Vein endothelial cell (primary cell): ENCODE results near the gene ADCY1. TPM values are rescaled to one million over a fixed set of nuclear protein-coding genes. Genes with fewer than 3 reads are reported as not detected.

Source experiments
- small RNA-seq: library from RNA; depleted of rRNA; stranded (forward); fragments of <200 nt; gene quantifications from one replicate; pipeline ENCODE3, GENCODE V24; 2012
- total RNA-seq: library from RNA; depleted of rRNA; stranded (reverse); fragments of >200 nt; gene quantifications from 2 replicates; pipeline ENCODE4 v1.2.3, GENCODE V29; 2012

The ADCY1 gene
- 0.33 and 0.67 TPM in 2 replicates for total RNA-seq

GRCh38 chr7:45573661-45574415, at the start of gene ADCY1:
ADCY1 (plus strand) TSS chr7:45574368; CDS start chr7:45574544, 176 bp downstream.

Small RNAs within 50 kb of the gene (small RNA-seq; reads per million reads assigned to genes)
- gene AC073325.2: not detected
